NCI-H345 treated with DMSO at 0.1 percent for 48 hours (cell line): ENCODE results near the gene DNLZ.
"Not testable (repeated sequence)": the region's sequence is repeated elsewhere in the genome, so short reads cannot be mapped to it uniquely, and the experiment has no call there.

Experiments used
- DNase-seq: peaks from one replicate; lab custom pipeline; 2025; ENCODE audit not compliant: unreplicated experiment; lab: John Stamatoyannopoulos, UW

The DNLZ gene

DNA sequence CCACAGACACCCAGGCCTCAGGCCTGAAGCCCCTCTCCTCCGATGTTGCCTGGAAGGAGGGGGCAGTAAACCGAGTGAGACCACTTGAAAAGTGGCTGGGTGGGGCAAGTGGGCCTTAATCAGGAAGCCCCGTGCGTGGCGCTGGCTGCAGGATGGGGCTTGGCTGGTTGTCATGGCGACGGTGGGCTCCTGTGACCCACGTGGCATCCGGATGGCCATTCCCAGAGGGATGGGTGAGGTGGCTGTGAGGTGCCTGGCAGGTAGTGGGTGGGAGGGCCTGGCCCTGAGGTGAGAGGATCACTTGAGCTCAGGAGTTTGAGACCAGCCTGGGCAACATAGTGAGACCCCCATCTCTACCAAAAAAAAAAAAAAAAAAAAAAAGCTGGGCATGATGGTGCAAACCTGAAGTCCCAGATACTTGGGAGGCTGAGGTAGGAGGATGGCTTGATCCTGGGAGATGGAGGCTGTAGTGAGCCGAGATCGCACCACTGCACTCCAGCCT lies 31.0 kb downstream of the DNLZ start:
- no peak for DNase-seq

GRCh38 chr9:136331556-136332481 lies 31.7 kb downstream of the DNLZ start:
- no peak for DNase-seq

DNA sequence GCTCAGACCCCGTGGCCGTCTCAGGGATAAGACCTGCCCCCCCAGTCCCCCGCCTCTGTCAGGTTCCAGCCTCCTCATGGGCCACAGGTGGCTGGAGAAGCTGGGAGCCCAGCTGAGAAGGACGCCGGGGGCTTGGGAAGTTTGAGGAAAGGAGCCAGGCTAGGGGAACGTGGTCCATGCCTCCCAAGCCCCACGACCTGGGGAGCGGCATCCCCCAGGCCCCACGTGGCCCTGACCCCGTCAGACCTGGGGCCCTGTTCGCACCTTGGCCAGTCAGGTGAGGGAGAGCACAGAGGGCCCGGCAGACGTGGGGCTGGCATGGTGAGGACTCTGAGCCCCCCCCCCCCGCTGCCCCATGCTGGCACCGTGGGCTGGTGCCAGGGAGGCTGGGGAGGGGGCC lies 32.5 kb downstream of the DNLZ start:
- DNase-seq = no peak

GRCh38 chr9:136330406-136330990 lies 33.0 kb downstream of the DNLZ start:
- no peak for DNase-seq

DNA sequence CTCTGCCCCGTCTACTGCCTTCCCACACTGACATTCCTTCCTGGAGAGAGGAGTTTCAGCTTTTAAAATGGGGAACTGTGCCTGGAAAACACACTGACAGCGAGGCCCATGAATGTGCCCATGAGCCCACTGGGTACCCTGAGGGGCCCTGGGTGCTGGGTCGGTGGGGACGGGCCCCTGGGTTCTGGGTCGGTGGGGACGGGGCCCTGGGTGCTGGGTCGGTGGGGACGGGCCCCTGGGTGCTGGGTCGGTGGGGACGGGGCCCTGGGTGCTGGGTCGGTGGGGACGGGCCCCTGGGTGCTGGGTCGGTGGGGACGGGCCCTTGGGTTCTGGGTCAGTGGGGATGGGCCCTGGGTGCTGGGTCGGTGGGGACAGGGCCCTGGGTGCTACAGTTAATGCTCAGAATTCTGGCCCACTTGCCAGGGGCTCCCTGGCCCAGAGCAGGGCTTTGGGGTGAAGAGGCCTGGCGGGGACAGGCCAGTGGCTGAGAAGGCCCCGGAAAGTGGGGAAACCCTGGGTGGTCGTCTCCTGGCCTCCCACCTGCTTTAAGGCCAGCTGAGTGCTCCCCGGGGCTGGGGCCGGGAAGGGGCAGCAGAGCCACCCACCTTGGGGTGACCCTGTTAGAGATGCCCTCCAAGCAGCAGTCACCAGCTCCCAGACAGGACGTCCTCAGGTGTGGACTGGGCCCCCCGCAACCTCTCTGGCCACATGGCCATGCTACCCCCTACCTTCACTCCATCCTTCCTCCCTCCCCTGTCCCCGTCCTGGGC lies 33.7 kb downstream of the DNLZ start:
- DNase-seq = no peak

DNA sequence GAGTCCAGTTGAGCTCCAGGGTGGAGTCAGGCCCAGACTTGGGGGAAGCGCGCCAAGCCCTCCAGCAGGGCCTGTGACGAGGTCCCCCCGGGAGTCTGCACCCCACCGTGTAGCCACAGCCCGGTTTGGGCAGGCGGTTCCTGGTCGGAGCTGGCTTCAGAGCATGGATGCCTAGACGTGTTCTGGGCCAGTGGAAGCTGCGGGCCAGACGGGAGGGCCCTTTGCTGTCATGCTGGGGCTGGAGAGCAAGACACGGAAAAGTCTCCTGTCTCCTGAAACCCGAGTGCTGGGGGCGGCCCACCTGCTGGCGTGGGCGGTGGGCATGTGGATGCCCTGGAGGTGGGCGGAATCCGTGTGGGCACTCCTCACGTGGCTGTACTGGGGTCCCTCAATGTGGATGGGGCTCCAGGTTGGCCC lies 34.3 kb downstream of the DNLZ start:
- no peak for DNase-seq

GRCh38 chr9:136328622-136329041 lies 34.9 kb downstream of the DNLZ start:
- no peak for DNase-seq

- DNase-seq = no peak
Observed at GRCh38 chr9:136328011-136328621, 35.4 kb downstream of the DNLZ start.

GRCh38 chr9:136327304-136327974 lies 36.1 kb downstream of the DNLZ start, which contains the start of gene GPSM1:
Gene GPSM1 (plus strand): TSS chr9:136327539. CDS start chr9:136327696, 157 bp downstream.
- no peak for DNase-seq

- DNase-seq = no peak
Observed at GRCh38 chr9:136326761-136327303, 36.7 kb downstream of the DNLZ start.

GRCh38 chr9:136326061-136326760 lies 37.3 kb downstream of the DNLZ start:
- DNase-seq = no peak

DNA sequence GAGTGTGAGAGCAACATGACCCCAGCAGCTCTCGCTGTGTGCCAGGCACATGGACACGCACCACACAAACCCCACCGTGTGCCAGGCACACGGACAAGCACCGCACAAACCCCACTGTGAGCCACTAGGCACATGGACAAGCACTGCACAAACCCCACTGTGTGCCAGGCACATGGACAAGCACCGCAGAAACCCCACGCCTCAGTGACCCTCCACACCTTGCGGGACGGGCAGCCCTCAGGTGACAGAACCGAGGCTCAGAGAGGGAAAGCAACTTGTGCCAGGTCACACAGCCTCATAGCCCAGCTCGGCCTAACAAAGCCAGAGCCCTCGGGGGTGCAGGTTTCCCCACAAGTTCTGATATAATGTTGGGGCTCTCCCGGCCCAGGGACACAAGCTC lies 38.2 kb downstream of the DNLZ start:
- DNase-seq = no peak

DNA sequence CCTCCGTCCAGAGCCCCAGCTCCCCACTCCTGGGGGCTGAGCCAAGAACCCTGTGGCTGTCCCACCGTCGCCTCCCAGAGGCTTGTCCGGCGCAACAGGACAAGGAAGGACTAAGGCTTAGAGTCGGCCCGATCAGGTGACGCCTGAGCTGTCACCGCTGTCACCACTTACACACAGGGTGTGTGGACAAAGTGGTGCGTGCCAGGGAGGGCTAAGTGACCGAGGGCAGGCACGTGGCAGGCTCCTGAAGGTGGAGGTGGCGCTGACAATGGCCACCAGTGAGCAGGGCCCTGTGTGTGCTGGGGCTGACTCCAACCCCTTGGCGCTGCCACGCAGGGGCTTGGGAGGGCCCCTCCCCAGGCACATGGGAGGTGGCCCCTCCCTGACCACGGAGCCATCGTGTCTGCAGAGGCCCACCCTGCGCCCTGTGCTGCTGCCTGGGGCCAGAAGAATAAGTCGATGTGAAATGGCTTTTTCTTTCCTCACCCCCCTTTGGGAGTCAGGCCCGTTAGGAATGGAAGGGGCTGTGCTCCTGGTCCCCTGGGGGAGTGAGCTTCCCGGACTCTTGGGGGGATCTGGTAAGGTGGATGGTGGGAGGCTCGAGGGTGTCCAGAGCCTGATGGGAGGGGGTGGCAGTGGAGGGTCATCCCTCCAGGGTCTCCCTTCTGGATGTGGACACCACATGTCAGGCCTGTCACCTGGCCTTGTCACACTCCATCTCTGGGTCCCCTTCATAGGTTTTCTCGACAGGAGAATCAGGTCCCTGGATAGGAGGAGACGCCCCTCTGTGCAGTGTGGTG lies 38.8 kb downstream of the DNLZ start:
- DNase-seq = no peak

- DNase-seq = no peak
Observed at GRCh38 chr9:136323371-136323789, 40.2 kb downstream of the DNLZ start.

DNA sequence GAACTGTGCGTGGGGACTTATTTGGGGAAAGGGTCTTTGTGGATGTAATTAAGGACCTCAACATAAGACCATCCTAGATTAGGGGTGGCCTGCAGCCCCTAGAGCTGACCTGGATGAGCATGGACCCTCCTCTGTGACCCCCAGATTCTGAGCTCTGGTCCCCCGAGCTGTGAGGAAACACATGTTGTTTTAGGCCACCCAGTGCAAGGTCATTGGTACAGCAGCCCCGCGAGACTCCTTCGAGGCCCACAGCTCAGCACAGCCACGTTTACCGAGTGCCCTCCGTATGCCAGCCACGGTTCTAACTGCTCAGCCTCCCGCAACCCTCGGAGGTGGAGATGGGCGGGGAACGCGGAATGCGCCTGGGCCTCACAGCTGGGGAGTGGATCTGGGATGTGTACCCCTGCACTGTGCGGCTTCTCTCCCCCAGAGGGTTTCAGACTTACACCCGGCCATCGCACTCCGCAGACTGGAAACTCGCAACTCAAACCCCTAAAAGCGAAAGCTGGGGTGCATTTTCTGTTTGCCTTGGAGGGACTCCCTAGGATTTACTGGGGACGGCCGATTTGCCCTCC lies 40.7 kb downstream of the DNLZ start:
- no peak for DNase-seq

DNA sequence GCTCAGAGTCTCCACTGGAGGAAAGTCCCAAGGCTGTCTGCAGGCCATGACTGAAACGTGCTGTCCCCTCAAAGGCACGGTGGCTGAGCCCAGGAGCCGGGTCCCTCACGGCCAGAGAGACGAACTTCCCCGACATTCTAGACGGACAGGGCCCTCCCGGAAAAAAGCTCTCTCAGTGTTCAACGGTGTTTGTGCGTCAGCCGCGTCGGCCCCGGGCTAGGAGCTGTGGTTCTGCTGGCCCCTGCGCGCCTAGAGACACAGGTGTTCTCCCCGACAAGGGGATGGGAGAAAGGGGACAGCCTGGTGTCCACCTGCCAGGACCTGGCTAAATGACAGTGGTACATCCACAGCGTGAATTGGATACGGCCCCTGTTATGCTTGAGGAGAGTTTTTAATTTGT lies 42.0 kb downstream of the DNLZ start:
- DNase-seq = no peak

DNA sequence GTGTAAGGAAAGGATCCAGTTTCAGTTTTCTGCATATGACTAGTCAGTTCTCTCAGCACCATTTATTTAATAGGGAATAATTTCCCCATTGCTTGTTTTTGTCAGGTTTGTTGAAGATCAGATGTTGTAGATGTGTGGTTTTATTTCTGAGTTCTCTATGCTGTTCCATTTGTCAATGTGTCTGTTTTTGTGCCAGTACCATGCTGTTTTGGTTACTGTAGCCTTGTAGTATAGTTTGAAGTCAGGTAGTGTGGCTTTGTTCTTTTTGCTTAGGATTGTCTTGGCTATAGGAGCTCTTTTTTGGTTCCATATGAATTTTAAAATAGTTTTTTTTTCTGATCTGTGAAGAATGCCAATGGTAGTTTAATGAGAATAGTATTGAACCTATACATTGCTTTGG lies 42.6 kb downstream of the DNLZ start:
- not testable (repeated sequence) for DNase-seq

DNA sequence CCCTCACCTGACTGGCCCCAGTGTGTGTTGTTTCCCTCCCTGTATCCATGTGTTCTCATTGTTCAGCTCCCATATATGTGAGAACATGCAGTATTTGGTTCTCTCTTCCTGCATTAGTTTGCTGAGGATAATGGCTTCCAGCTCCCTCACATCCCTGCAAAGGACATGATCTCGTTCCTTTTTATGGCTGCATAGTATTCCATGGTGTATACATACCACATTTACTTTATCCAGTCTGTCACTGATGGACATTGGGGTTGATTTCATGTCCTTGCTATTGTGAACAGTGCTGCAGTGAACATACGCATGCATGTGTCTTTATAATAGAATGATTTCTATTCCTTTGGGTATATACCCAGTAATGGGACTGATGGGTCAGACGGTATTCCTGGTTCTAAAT lies 43.6 kb downstream of the DNLZ start:
- DNase-seq = not testable (repeated sequence)
